HEK293T (cell line): Measurements from ENCODE around the gene DNAH17.

Experiments
- CTCF ChIA-PET: fragments of 350-600 bp; formaldehyde crosslinking; extraction: SDS; loops from one replicate; lab custom pipeline; 2021; ENCODE audit warnings: antibody characterized with exemption, inconsistent platforms; lab: Yijun Ruan, JAX
- POLR2A ChIA-PET: fragments of 350-600 bp; formaldehyde crosslinking; extraction: SDS; loops from one replicate; lab custom pipeline; 2020; ENCODE audit warnings: antibody characterized with exemption, inconsistent platforms; lab: Yijun Ruan, JAX
- DNase-seq: peaks from one replicate; pipeline ENCODE4 v3.0.0; 2012; ENCODE audit warnings: mixed read lengths; ENCODE audit errors: extremely low spot score
- ARNT ChIP-seq: fragments of 450-650 bp; IDR thresholded peaks from 2 replicates; pipeline ENCODE4 v1.6.1; 2017; ENCODE audit warnings: mild to moderate bottlenecking
- BHLHE40 ChIP-seq: fragments of 450-650 bp; IDR thresholded peaks from 2 replicates; pipeline ENCODE4 v1.6.1; 2016; ENCODE audit warnings: mild to moderate bottlenecking, moderate library complexity, borderline replicate concordance
- CTBP1 ChIP-seq: fragments of 450-650 bp; IDR thresholded peaks from 2 replicates; pipeline ENCODE4 v1.6.1; 2016; ENCODE audit warnings: borderline replicate concordance
- ELF4 ChIP-seq: fragments of 450-650 bp; IDR thresholded peaks from 2 replicates; pipeline ENCODE4 v1.6.1; 2017; ENCODE audit warnings: antibody characterized with exemption
- FOXA1 ChIP-seq: fragments of 450-650 bp; IDR thresholded peaks from 2 replicates; pipeline ENCODE4 v1.6.1; 2016; ENCODE audit warnings: mild to moderate bottlenecking
- FOXK2 ChIP-seq: fragments of 450-650 bp; IDR thresholded peaks from 2 replicates; pipeline ENCODE4 v1.6.1; 2016; ENCODE audit warnings: mild to moderate bottlenecking
- FOXM1 ChIP-seq: fragments of 450-650 bp; IDR thresholded peaks from 2 replicates; pipeline ENCODE4 v1.6.1; 2017; ENCODE audit warnings: mild to moderate bottlenecking, borderline replicate concordance
- HDGF ChIP-seq: fragments of 450-650 bp; IDR thresholded peaks from 2 replicates; pipeline ENCODE4 v1.6.1; 2017; ENCODE audit warnings: antibody characterized with exemption, borderline replicate concordance
- L3MBTL2 ChIP-seq: fragments of 450-650 bp; conservative IDR thresholded peaks from 2 replicates; pipeline ENCODE4 v1.6.1; 2016; ENCODE audit warnings: mild to moderate bottlenecking
- LEF1 ChIP-seq: fragments of 450-650 bp; IDR thresholded peaks from 2 replicates; pipeline ENCODE4 v1.6.1; 2017; ENCODE audit warnings: mild to moderate bottlenecking, borderline replicate concordance
- NFRKB ChIP-seq: fragments of 450-650 bp; IDR thresholded peaks from 2 replicates; pipeline ENCODE4 v1.6.1; 2016; ENCODE audit warnings: mild to moderate bottlenecking, moderate library complexity
- PKNOX1 ChIP-seq: fragments of 450-650 bp; IDR thresholded peaks from 2 replicates; pipeline ENCODE4 v1.6.1; 2016
- SP1 ChIP-seq: fragments of 450-650 bp; IDR thresholded peaks from 2 replicates; pipeline ENCODE4 v1.6.1; 2017
- SUZ12 ChIP-seq: fragments of 450-650 bp; IDR thresholded peaks from 2 replicates; pipeline ENCODE4 v1.6.1; 2016; ENCODE audit warnings: mild to moderate bottlenecking
- TARDBP ChIP-seq: fragments of 450-650 bp; IDR thresholded peaks from 2 replicates; pipeline ENCODE4 v1.6.1; 2016
- ZNF384 ChIP-seq: fragments of 450-650 bp; IDR thresholded peaks from 2 replicates; pipeline ENCODE4 v1.6.1; 2016

DNAH17 gene

GRCh38 chr17:78490156-78490555 is 87.0 kb downstream of the DNAH17 start:
- POLR2A ChIA-PET, result no interaction called here
- CTCF ChIA-PET, result no interaction called here

GRCh38 chr17:78488867-78489634 is 88.1 kb downstream of the DNAH17 start:
- DNase-seq, result no peak
- CTCF ChIA-PET, result no interaction called here
- POLR2A ChIA-PET, result no interaction called here

More at GRCh38 chr17:78490156-78490555, 87.0 kb downstream of the DNAH17 start:
- DNase-seq, result no peak
- TF ChIP-seq FOXK2 (no peak), L3MBTL2 (no peak), BHLHE40 (no peak), TARDBP (no peak), ZNF384 (no peak), LEF1 (no peak), HDGF (no peak), ELF4 (no peak), CTBP1 (no peak), SP1 (no peak), FOXM1 (no peak), NFRKB (no peak), FOXA1 (no peak), ARNT (no peak), SUZ12 (no peak), PKNOX1 (no peak)

GRCh38 chr17:78488156-78488555 is 89.0 kb downstream of the DNAH17 start:
- no peak for DNase-seq
- ChIA-PET CTCF (interaction anchor here (1.8 kb wide), 1 partner anchor 9 kb away, joined by 4 read pairs; no protein-coding TSS in a partner anchor), POLR2A (no interaction called here)
- TF ChIP-seq FOXA1 (no peak), HDGF (no peak), TARDBP (no peak), SP1 (no peak), NFRKB (no peak), CTBP1 (no peak)

More at GRCh38 chr17:78488867-78489634, 88.1 kb downstream of the DNAH17 start:
- TF ChIP-seq ZNF384, result no peak
- TF ChIP-seq FOXA1, result no peak
- no peak for TF ChIP-seq HDGF
- TF ChIP-seq CTBP1, result no peak
- TF ChIP-seq SUZ12, result no peak
- TF ChIP-seq SP1, result no peak
- no peak for TF ChIP-seq ELF4
- no peak for TF ChIP-seq BHLHE40
- no peak for TF ChIP-seq TARDBP
- TF ChIP-seq ARNT, result no peak
- no peak for TF ChIP-seq NFRKB
- no peak for TF ChIP-seq PKNOX1
- TF ChIP-seq LEF1, result no peak
- no peak for TF ChIP-seq L3MBTL2
- no peak for TF ChIP-seq FOXK2
- TF ChIP-seq FOXM1, result no peak

- POLR2A ChIA-PET, result no interaction called here
- no peak for DNase-seq
- CTCF ChIA-PET, result interaction anchor here (1.8 kb wide), 1 partner anchor 10 kb away, joined by 4 read pairs; no protein-coding TSS in a partner anchor
- TF ChIP-seq FOXM1, result no peak
- TF ChIP-seq ARNT, result no peak
- TF ChIP-seq FOXA1, result no peak
- no peak for TF ChIP-seq SUZ12
- no peak for TF ChIP-seq BHLHE40
- TF ChIP-seq HDGF, result no peak
- TF ChIP-seq PKNOX1, result no peak
- no peak for TF ChIP-seq NFRKB
- no peak for TF ChIP-seq ELF4
- TF ChIP-seq LEF1, result no peak
These were observed 90.1 kb downstream of the DNAH17 start for GRCh38 chr17:78486946-78487680.

GRCh38 chr17:78486228-78486802 is 90.9 kb downstream of the DNAH17 start:
- TF ChIP-seq ARNT (no peak), FOXK2 (no peak), BHLHE40 (no peak), PKNOX1 (no peak), L3MBTL2 (no peak), ELF4 (no peak), SUZ12 (no peak), SP1 (no peak), CTBP1 (no peak), TARDBP (no peak), ZNF384 (no peak), LEF1 (no peak), HDGF (no peak), NFRKB (no peak), FOXM1 (no peak), FOXA1 (no peak)
- DNase-seq, result no peak
- ChIA-PET POLR2A (no interaction called here), CTCF (no interaction called here)
